Suppressor macrophage (primary cell): Measurements from ENCODE around the gene C1QA.

Source experiments
- DNase-seq, 4 experiments: peaks; one replicate each; pipeline ENCODE4 v3.0.0-alpha.2; 2020 to 2022

C1QA gene

GRCh38 chr1:22612671-22613571 lies 23.5 kb upstream of the C1QA start:
- no peak for DNase-seq

- no peak for DNase-seq
Measured at GRCh38 chr1:22613572-22613918, 22.9 kb upstream of the C1QA start.

GRCh38 chr1:22613951-22614350 lies 22.5 kb upstream of the C1QA start:
- DNase-seq: no peak

GRCh38 chr1:22615886-22616285 lies 20.5 kb upstream of the C1QA start:
- peak; percentile 17 to 58 (median 45) for DNase-seq

- no peak for DNase-seq
Measured at GRCh38 chr1:22616571-22616970, 19.9 kb upstream of the C1QA start.

- DNase-seq: no peak
Measured at GRCh38 chr1:22618056-22618455, 18.4 kb upstream of the C1QA start.

DNA sequence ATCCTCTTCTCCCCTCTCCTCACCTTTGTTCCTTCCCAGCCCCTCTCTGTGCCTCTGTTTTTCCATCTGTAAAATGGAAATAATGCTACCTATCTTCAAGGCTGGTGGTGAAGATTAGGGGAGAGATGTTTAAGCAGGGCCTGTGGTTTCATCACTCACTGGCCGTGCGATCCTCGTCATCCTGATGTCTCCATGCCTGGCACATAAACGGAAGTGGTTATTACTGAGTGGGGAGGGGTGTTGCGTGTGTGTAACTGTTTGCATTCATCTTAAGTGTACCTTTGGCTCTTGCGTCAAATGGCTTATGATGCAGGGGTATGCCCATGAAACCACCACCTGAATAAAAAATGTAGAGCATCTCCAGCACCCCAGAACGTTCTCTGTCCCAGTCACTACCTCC lies 17.2 kb upstream of the C1QA start:
- DNase-seq: peak; percentile 16 to 49 (median 38)

GRCh38 chr1:22619798-22620197 lies 16.6 kb upstream of the C1QA start:
- no peak for DNase-seq

DNA sequence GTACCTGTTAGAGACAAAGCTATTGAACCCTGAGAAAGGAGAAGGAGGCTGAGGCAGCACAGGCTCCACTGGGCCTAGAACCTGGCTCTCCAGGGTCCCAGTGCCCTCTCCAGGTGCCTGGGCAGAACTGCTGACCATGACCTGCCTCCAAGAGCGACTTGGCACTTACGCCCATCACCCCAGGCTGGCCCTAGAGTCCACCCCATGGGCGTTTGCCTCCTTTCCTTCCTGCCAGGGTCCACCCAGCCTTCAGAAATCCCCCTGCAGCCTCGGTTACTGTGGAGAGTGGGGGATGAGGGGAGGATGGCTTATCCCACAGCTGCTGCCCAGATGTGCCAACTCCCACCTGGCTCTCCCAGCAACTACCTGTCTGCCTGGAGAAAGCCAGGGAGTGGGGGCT lies 14.7 kb upstream of the C1QA start:
- no peak for DNase-seq

DNA sequence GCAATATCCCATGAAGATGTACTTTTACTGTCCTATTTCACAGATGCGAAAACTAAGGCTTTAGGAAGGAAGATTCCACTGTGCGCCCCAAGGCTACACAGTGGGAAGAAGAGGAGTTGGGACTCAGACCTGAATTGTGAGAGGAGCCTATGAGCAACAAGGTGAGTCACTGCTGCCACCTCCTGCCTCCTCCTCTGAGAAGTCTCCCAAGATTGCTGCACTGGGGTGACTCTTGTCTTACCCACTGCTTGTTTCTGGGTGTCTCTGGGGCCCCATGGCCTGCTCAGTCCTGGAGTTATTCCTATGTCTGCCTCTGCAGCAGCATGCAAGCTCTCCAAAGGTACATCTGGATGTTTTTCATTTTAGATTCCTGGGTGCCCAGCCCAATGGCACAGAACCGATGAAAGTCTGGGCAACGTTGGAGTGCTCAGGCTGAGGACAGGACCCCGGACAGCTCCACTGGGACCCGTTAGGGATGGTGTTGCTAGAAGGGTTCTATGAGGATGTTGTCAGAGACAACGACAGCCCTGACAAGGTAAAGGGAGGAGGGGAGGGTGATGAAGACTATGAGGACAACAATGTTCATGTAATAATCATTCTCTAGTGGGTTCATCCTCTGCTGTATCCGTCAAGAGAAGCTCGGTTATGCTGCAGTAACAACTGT lies 11.0 kb upstream of the C1QA start:
- DNase-seq: peak in 1 of 4 experiments; percentile 33

DNA sequence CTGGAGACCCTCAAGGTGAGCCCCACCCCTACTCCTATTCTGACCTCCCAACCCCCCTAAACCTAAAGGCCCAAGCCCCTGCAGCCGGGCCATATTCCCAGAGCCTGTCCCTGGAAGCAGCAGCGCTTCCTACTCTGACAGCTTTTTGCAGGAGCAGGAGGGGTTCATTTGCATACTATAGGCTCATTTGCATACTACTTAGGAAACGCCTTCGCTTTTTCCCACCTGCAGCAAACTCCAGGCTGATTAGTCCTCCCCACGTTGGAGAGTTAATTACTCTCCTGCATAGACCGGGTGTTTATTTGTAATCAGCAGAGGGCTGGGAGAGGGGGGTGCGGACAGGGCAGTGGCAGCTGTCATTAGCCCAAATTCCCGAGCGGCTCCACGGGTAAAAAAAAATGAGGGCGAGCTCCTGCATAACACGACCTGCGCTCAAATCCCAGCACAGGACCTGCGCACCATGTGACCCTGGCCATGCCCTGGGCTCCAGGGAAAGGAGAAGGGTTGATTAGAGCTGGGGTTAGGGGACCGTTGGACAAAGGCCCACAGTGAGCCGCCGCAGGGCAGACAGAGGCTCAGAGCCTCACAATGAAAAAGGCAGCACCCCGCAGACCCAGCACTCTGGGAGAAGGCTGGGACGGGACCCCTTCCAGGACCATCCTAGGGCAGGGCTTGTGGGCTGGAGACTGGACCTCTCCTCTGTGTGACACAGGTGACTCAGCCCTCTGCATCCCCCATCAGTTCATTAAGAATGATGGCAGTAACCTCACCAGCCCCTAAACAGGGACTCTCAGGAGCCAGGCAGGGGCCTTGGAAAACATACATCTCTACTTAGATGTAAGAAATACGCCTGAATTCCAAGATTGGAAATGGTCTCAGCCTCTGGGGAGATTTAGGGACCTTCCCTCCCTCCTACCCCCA lies 9.9 kb upstream of the C1QA start:
- no peak for DNase-seq

- DNase-seq: no peak
Measured at GRCh38 chr1:22627331-22627730, 9.1 kb upstream of the C1QA start.

DNA sequence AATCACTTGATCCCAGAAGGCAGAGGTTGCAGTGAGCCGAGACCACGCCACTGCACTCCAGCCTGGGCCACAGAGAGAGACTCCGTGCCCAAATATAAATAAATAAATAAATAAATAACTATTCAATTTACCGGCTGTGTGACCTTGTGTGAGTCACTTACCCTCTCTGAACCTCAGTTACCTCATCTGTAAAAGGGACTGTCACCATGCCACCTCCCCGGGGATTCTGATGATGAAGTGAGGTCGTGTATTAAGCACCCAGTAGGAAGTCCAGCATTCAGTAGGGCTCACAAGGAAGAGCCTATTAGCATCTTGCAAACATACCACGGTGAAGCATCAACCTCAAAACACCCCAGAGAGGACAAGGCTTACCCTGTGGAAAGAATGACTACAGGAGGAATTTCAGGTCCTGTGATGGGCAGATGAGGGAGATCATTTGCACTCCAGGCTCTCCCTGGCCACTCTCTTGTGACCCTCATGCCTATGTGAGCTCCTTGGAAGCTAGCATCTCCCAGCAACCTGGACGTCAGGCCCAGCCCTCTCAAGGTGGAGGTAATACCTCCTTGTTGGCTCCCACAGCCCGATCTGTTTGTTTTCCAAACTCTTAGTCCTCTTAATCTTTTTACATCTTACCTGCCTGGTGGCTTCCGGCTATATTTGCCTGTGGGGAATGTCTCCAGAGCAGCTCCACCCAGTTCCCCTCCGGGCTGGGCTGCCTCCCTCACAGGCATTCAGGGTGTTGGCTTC lies 7.6 kb upstream of the C1QA start:
- DNase-seq: no peak

GRCh38 chr1:22629886-22630285 lies 6.5 kb upstream of the C1QA start:
- DNase-seq: peak in 2 of 4 experiments; percentile 19 to 23

- DNase-seq: no peak
Measured at GRCh38 chr1:22633697-22634463, 2.5 kb upstream of the C1QA start.

DNA sequence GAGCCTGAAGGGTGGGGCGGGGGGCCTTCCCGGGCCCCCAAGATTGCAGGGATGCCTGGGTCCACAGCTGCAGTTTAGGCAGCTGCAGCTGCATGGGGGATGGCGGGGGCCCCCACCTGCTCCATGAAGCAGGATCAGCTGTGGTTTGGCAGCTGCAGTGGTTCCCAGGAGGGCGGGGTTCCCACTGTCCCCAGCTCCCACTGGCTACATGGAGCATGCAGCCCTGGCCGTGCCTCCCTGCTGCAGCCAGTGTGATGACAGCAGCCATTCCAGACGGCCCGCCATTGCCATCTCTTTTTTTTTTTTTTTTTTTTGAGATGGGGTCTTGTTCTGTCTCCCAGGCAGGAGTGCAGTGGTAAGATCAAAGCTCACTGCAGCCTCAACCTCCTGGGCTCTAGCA lies 992 bp upstream of the C1QA start:
- no peak for DNase-seq

GRCh38 chr1:22636927-22637326 lies 499 bp downstream of the C1QA start:
- no peak for DNase-seq

GRCh38 chr1:22637907-22638445 lies 1.5 kb downstream of the C1QA start:
- DNase-seq: peak in 3 of 4 experiments; percentile 17 to 46 (median 28)

- DNase-seq: no peak
Measured at GRCh38 chr1:22638476-22639234, 2.2 kb downstream of the C1QA start.

- DNase-seq: peak in 3 of 4 experiments; percentile 26 to 38 (median 37)
Measured at GRCh38 chr1:22639286-22639685, 2.9 kb downstream of the C1QA start.
